Fibroblast of lung (primary cell): ENCODE results near the gene ARMC3. TPM values are rescaled to one million over a fixed set of nuclear protein-coding genes. Genes with fewer than 3 reads are reported as not detected.

Source experiments
- DNase-seq, 2 donors: peaks; one replicate each; pipeline versions ENCODE4 v3.0.0 to v3.0.0-alpha.2; 2010; ENCODE audit warnings: low read depth in 2 of 2
- H2AFZ ChIP-seq: 2 replicates; pipeline ENCODE4 v1.5.1; 2012; ENCODE audit warnings: low read length, control low read depth, inconsistent platforms
- H3K27ac ChIP-seq: 2 replicates; pipeline ENCODE4 v1.5.1; 2011; ENCODE audit warnings: low read length, control low read depth; ENCODE audit not compliant: insufficient read depth
- H3K27me3 ChIP-seq: 2 replicates; pipeline ENCODE4 v1.5.1; 2011; ENCODE audit warnings: mild to moderate bottlenecking, low read length; ENCODE audit not compliant: control insufficient read depth, insufficient read depth
- H3K36me3 ChIP-seq: 2 replicates; pipeline ENCODE4 v1.5.1; 2011; ENCODE audit warnings: low read length; ENCODE audit not compliant: control insufficient read depth, insufficient read depth
- H3K4me1 ChIP-seq: 2 replicates; pipeline ENCODE4 v1.5.1; 2011; ENCODE audit warnings: low read length; ENCODE audit not compliant: control insufficient read depth, insufficient read depth; ENCODE audit errors: extremely low read depth
- H3K4me2 ChIP-seq: 2 replicates; pipeline ENCODE4 v1.5.1; 2011; ENCODE audit warnings: low read length, control low read depth; ENCODE audit not compliant: insufficient read depth; ENCODE audit errors: extremely low read depth
- H3K4me3 ChIP-seq, 4 experiments: fragments of 200-600 bp in 1 of 4; sonication (generic) in 1 of 4; replicated peaks in 1 of 4; 2 replicates each; pipeline ENCODE4 v1.5.1; 2011 to 2016; ENCODE audit warnings: low read length in 4 of 4, low read depth in 3 of 4, mild to moderate bottlenecking in 3 of 4, control low read depth in 2 of 4, inconsistent platforms in 1 of 4, mixed read lengths in 1 of 4; ENCODE audit not compliant: insufficient read depth in 1 of 4; ENCODE audit errors: control extremely low read depth in 1 of 4
- H3K79me2 ChIP-seq: 2 replicates; pipeline ENCODE4 v1.5.1; 2012; ENCODE audit warnings: mild to moderate bottlenecking, low read length, inconsistent platforms; ENCODE audit not compliant: control insufficient read depth, insufficient read depth
- H3K9ac ChIP-seq: 2 replicates; pipeline ENCODE4 v1.5.1; 2011; ENCODE audit warnings: mild to moderate bottlenecking, low read length, control low read depth; ENCODE audit not compliant: insufficient read depth
- H3K9me3 ChIP-seq: 2 replicates; pipeline ENCODE4 v1.5.1; 2012; ENCODE audit warnings: low read depth, low read length; ENCODE audit not compliant: control insufficient read depth, insufficient read depth
- H4K20me1 ChIP-seq: 2 replicates; pipeline ENCODE4 v1.5.1; 2011; ENCODE audit warnings: low read length; ENCODE audit not compliant: control insufficient read depth, insufficient read depth; ENCODE audit errors: extremely low read depth
- CTCF ChIP-seq, 2 donors: IDR thresholded peaks in 1 of 2; conservative IDR thresholded peaks in 1 of 2; 1 replicate in 1 of 2; 2 replicates in 1 of 2; pipeline ENCODE4 v1.5.1; 2011 to 2012; ENCODE audit warnings: low read length in 2 of 2, control low read depth in 1 of 2, inconsistent platforms in 1 of 2, low read depth in 1 of 2, mild to moderate bottlenecking in 1 of 2
- EZH2 ChIP-seq: IDR thresholded peaks from 2 replicates; pipeline ENCODE4 v1.5.1; 2012; ENCODE audit warnings: low read length, control low read depth, mild to moderate bottlenecking; ENCODE audit errors: missing control alignments
- polyA plus RNA-seq, 2 donors: library from polyadenylated mRNA; depleted of rRNA in 1 of 2; stranded (reverse) in 1 of 2; unstranded in 1 of 2; fragments of >200 nt; gene quantifications; 2 replicates each; pipeline ENCODE4 v1.2.1, GENCODE V29; 2011 to 2012; ENCODE audit warnings: missing spikeins in 1 of 2
- total RNA-seq: library from RNA; depleted of rRNA; stranded (reverse); fragments of >200 nt; gene quantifications from 2 replicates; pipeline ENCODE4 v1.2.1, GENCODE V29; 2014

ARMC3 gene
- total and polyA plus RNA-seq, 2 donors (not counting 1 experiment from before 2014, with no cell fraction given), result not detected

- no peaks in the 10 kb centered on the region for H3K9me3 ChIP-seq
- H3K36me3 ChIP-seq, result no peaks in the 10 kb centered on the region
- no peak overlapping the region for H3K27ac ChIP-seq
- H2AFZ ChIP-seq, result no peak overlapping the region
- H3K4me1 ChIP-seq, result no peaks in the 10 kb centered on the region
- DNase-seq, result peak in 1 of 2 donors; percentile 22
- H3K79me2 ChIP-seq, result no peaks in the 10 kb centered on the region
- no peak overlapping the region for H3K4me3 ChIP-seq
- peak; percentile 13 to 35 for TF ChIP-seq CTCF (conservative IDR thresholded peaks at IDR 0.05 in 1 of 2, IDR thresholded peaks at IDR 0.05 in 1 of 2; ENCODE audit: low read depth in 1 of 2, low read length in 2 of 2)
- TF ChIP-seq EZH2, result no peak
- no peaks in the 10 kb centered on the region for H4K20me1 ChIP-seq
- H3K27me3 ChIP-seq, result peaks cover 9% of the 10 kb centered on the region
- H3K4me2 ChIP-seq, result no peak overlapping the region
- H3K9ac ChIP-seq, result no peak overlapping the region
Measured at GRCh38 chr10:23081891-23082290, 154.0 kb downstream of the ARMC3 start.

Other genes with a start within 250 kb of the ARMC3 start
- 37.5 and 40.0 TPM in 2 replicates for gene PIP4K2A, start 213.5 kb upstream of the ARMC3 start, total RNA-seq
- gene PIP4K2A, start 213.5 kb upstream of the ARMC3 start, polyA plus RNA-seq, result 28.5 and 30.2 TPM in 2 replicates
- gene MSRB2, start 167.5 kb downstream of the ARMC3 start, total RNA-seq, result 16.9 and 19.0 TPM in 2 replicates
- gene MSRB2, start 167.5 kb downstream of the ARMC3 start, polyA plus RNA-seq, result 31.9 and 33.0 TPM in 2 replicates